GM18907 (cell line): ENCODE data around the gene STARD3.
"Not testable (repeated sequence)": the region's sequence is repeated elsewhere in the genome, so short reads cannot be mapped to it uniquely, and the experiment has no call there.

Experiments used
- ATAC-seq: cut with Tn5 transposase; IDR thresholded peaks from one replicate; pipeline ENCODE4 v1.9.1; 2021; ENCODE audit warnings: mild to moderate bottlenecking, moderate library complexity; ENCODE audit not compliant: unreplicated experiment

STARD3 gene

DNA sequence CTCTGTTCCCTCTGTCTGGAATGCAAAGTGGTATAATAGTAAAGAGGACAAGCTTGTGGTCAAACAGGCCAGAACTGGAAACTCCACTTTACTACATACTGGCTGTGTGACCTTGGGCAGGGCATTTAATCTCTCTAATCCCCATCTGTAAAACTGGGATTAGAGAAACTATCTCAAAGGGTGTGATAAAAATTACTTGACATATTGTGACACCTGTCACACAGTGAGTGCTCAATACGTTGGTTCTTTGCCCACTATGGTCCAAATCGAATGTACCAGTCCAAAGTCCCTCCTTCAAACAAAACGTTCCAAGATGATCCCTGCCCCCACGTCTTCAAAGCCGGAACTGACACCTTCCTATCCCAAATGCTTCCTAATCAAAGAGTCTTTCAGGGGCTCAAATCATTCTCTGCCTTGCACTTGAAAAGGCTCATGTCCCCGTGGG is 50.2 kb downstream of the STARD3 start:
- no peak for ATAC-seq

DNA sequence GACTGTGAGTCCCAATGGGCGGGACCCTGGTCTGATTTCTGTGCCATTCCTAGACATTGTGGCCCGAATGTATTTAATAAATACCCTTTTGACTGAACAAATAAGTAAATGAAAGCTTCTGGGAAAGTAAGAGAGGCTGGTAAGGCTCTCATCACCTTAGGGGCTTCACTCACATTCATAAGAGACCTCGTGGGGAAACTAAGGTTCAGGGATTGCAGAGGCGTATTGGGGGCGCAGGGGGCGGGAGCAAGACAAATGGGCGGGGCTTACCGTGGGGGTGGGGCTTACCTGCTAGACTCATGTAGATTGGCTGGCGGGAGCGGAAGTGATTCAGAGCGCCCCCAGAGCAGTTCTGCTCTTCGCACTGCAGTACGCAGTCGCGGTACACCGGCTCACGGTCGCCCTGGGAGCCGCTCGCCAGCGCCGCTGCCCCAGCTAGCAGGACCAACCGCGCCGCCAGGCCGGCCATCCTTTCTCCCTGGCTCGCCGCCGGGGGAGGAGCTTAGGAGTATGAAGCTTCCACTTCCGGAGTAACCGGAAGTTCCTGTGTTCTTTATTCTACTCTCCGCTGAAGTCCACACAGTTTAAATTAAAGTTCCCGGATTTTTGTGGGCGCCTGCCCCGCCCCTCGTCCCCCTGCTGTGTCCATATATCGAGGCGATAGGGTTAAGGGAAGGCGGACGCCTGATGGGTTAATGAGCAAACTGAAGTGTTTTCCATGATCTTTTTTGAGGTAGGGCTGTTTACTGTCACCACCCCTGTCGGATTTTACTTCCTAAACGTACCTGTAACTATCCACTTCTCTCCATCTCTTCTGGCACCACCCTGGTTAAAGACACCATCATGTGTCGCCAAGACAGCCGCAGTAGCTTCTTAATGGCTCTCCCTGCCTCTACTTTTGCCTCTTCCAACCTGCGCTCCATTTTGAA is 50.9 kb downstream of the STARD3 start, which contains the start of gene PGAP3:
Gene PGAP3, minus strand, starts transcription at position 512 of the 929 bp plus-strand sequence. Its CDS starts 43 bp downstream, at position 469.
- peak; percentile 81 for ATAC-seq

DNA sequence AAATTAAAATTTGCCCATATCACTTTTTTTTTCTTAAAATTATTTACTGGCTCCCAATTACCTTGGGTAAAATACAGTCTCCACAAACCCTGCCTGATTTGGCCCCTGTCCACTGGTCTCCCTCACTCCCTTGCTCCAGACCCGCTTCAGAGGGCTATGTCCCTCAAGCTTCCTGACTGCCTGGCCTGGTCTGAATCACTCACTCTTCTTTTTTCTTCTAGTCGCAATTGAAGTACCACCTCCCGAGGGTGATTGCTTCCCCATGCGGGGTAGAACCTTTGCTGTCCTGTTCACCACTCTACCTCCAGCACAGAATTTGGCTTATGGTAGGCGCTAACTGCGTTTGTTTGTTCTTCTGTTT is 51.5 kb downstream of the STARD3 start:
- ATAC-seq = no peak

DNA sequence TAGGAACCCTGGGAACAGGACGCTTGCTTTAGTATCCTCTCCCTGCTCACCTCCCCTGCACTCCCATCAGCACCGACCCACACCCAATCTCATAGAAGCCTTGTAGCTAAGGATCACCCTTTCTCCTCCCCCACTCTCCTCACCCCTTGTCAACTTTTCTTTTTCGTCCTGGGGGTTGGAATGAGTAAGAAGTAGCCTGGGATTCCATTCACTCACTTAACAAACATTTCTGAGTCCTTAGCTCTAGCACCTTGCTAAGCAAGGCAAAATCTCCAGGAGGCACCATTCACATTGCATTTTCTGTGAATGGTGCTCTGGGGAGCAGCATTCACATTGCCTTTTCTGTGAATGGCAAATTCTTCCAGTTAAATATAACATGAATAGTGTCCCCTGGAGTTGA is 52.0 kb downstream of the STARD3 start:
- no peak for ATAC-seq

DNA sequence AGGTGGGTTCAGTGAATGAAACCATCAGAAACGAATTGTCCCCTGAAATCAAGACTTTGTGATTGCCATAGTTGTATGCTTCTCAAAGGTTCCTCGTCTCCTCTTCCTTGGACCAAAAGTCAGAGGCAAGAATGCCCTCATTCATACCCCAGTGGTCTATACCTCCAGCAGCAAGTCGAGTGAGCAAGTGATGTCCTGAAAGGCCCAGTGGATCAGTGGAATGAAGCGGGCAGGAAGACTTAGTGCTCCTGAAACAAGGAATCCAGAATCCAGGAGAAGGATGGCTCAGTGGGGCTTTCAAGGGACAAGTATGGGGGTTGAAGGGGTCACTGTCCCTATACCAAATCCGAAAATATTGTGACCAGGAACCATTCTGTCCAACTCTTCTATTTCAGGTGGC is 57.6 kb downstream of the STARD3 start:
- no peak for ATAC-seq

DNA sequence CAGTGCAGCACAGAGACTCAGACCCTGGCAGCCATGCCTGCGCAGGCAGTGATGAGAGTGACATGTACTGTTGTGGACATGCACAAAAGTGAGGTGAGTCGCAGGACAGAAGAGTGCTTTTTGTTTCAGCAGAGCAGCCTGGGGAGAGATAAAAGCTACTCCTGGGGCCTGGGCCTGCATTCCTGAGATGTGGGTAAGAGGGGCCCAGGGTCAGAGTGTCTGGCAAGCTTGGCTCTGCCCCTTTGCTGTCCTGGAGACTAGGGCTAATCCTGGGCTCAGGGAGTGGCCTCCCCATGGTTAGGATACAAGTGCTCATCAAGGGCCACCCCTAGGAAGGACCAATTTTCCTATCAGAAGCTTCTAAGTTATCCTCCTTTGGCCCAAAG is 58.1 kb downstream of the STARD3 start:
- no peak for ATAC-seq

DNA sequence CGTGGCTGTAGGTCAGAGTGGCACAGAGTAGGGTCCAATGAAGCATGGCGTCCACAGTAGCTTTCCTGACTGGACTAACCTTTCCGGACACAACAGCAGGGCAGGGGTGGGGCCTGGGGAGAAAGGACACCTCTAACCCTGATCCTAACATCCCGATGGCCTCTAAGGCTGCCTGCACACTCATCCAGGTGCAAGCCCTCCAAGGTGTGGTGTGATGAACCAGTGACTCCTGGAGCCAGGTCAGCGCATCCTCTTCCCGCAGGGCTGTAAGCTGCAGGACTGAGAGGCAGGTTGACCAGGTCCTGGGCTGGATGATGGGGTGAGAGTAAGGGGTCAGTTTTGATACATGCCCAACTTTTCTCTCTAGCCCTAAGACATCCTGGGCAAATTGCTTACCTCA is 59.8 kb downstream of the STARD3 start:
- no peak for ATAC-seq

DNA sequence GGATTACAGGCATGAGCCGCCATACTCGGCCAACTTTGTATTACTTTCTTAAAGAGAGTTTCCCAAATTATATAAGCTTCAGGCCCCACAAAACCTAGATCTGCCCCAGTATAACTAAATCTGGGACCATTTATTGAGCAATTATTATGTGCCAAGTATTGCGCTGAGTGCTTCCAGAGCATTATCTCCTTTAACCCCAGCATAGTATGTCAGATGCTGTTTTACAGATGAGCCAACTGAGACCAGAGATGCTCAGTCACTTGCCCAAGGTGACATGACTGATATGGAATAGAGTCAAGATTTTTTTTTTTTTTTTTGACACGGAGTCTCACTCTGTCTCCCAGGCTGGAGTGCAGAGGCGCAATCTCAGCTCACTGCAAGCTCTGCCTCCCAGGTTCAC is 61.0 kb downstream of the STARD3 start:
- ATAC-seq = no peak

DNA sequence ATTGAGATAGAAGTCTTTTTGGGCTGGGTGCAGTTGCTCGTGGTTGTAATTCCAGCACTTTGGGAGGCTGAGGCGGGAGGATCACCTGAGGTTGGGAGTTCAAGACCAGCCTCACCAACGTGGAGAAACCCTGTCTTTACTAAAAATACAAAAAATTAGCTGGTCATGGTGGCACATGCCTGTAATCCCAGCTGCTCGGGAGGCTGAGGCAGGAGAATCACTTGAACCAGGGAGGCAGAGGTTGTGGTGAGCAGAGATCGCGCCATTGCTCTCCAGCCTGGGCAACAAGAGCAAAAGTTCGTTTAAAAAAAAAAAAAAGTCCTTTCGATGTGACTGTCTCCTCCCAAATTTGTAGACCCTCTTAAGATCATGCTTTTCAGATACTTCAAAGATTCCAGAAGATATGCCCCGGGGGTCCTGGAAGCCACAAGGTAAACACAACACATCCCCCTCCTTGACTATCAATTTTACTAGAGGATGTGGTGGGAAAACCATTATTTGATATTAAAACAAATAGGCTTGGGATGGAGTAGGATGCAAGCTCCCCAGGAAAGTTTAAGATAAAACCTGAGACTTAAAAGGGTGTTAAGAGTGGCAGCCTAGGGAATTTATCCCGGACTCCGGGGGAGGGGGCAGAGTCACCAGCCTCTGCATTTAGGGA is 62.3 kb downstream of the STARD3 start:
- not testable (repeated sequence) for ATAC-seq

DNA sequence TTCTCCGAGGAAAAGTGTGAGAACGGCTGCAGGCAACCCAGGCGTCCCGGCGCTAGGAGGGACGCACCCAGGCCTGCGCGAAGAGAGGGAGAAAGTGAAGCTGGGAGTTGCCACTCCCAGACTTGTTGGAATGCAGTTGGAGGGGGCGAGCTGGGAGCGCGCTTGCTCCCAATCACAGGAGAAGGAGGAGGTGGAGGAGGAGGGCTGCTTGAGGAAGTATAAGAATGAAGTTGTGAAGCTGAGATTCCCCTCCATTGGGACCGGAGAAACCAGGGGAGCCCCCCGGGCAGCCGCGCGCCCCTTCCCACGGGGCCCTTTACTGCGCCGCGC is 62.8 kb downstream of the STARD3 start, which contains the start of gene ERBB2:
Gene ERBB2, plus strand, starts transcription at position 247 of the 330 bp plus-strand sequence. CDS start 175 bp downstream, outside the sequence.
- no peak for ATAC-seq

DNA sequence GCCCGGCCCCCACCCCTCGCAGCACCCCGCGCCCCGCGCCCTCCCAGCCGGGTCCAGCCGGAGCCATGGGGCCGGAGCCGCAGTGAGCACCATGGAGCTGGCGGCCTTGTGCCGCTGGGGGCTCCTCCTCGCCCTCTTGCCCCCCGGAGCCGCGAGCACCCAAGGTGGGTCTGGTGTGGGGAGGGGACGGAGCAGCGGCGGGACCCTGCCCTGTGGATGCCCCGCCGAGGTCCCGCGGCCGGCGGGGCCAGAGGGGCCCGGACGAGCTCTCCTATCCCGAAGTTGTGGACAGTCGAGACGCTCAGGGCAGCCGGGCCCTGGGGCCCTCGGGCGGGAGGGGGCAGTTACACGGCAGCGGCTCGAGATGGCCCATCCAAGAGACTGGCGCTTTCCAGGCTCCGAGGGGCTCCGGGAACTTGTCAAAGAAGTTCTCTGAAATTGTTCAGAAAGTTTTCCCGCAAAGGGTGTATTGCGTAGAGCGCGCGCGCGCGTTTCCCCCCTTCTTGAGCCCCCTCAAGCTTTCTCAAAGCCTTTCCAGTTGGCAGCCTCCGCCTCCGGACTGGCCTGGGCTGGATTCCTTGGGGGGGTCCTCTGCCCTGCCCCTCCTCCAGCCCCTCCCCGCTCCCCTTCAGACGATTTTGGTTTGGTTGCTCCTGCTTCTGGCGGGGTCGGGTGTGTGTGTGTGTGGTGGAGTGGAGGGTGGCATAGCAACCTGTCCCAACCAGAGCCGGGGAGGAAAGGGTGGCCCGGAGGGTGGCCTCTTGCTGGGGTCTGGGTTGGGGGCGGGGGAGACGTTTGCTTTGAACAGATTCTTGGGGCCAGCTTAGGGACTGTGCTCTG is 63.4 kb downstream of the STARD3 start:
- no peak for ATAC-seq

DNA sequence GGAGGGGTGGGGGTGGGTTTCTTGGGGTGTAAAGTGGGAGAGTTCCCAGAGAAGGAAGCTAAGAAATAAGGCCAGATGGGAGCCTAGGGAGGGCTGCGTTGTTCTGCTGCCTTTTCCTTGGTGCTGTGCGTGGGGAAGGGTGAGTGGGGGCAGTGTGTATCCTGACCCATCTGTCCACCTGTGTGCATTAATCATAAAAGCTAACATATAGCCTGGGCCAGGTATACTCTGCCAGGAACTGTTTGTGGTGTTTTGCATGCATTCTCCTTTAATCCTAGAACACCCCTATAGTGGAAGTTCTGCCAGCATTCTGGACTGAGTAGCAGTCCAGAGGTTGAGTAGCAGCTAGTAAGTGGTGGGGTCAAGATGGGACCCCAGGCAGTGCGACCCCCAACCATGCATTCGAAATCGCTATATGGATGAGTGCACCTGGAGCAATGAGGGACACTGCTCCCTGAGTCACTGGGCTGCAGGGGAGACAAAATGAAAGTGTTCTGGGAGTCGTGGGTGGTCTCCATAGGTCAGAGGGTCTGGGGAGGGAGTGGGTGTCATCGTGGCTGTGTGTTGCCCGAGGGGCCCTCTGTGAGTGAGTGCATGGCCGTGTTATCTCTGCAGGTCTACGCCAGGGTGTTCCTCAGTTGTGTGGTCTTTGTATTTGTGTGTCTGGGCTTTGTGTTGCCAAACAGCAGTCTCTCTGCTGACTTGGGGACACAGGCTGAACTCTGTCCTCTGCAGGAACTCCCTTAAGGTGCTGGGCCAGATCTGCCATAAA is 64.3 kb downstream of the STARD3 start:
- no peak for ATAC-seq

DNA sequence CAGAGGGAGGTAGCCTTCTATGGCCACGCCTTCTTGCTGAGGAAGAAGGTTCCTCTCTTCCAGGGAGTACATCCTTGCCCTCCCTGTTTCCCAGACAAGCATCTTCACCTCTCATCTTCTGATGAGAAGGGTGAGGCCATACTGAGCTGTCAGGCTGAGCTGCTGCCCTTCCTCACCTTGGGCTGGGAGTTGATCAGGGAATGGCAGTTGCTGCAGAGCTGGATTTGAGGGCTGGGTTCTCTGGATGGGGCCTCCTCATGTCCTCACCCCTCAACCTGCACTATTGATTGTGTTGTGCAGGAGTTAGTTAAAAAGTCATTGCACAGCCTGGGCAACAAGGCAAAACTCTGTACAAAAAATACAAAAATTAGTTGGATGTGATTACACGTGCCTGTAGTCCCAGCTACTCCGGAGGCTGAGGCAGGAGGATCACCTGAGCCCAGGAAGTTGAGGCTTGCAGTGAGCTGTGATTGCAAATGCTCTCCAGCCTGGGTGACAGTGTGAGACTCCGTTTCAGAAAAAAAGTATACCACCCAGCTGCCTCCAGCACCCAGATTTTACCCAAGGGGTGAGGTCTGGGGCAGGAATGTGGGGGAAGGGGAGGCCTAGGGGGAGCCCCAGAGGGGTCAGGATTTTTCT is 65.0 kb downstream of the STARD3 start:
- ATAC-seq = no peak

DNA sequence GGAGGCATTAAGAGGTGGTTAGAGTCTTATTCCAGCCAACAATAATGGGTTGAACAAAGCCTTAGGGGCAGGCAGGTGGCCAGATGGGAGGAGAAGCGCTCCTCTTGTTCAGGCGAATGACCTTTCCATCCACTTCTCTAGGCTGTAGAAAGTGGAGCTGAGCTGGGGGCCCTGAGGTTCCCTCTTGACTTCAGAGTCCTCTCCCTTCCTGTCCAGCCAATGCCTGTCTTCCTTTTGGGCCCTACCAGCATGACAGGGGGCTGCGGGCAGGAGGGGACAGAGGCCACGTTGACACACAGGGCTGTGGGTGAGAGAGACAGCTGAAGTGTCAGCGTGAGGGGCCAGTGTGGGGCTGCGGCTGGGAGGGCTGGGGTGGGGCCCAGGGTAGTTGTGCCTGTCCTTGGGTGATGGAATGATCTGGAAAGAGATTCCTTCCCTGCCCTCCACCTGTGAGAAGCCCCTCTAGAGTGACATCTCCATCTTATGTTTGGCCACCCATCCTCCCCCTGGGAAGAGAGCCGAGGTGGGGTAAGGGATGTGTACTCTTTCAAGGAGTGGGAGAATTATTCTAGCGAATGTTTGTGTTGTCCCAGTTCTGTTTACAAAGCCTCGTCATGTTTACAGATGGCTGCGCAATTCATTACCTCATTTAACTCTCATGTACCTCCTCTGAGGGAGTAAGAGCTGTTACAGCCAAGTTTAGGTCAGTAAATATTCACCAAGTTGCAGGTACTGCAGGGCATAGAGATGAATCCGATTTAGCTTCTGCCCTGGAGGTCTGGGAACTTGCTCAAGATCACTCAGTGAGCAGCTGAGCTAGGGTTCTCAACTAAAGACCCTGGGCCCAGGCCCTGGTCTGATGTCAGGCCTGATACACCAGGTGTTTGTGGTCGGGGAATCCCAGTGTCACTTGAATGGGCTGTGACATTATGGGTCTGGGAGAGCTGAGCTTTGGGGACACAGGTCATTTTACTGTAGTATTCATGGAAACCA is 66.3 kb downstream of the STARD3 start:
- no peak for ATAC-seq

DNA sequence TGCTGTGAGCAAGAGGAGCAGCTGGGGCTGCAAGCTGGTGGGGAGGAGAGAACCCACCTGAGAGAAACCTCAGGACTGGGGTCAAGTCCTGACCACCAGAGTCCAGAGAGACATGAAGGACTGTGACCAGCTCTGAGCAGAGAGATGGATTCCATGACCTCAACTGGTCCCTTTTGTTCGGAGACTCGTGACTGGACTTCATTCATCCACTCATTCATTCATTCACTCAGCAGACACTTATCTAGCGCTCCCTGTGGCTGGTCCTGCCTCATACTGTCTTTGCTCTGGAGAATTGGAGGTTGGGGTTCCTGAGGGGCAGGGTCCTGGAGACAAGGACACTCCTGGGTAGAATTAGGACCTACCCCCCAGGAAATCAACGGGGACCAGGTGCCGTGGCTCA is 67.0 kb downstream of the STARD3 start:
- ATAC-seq = no peak

DNA sequence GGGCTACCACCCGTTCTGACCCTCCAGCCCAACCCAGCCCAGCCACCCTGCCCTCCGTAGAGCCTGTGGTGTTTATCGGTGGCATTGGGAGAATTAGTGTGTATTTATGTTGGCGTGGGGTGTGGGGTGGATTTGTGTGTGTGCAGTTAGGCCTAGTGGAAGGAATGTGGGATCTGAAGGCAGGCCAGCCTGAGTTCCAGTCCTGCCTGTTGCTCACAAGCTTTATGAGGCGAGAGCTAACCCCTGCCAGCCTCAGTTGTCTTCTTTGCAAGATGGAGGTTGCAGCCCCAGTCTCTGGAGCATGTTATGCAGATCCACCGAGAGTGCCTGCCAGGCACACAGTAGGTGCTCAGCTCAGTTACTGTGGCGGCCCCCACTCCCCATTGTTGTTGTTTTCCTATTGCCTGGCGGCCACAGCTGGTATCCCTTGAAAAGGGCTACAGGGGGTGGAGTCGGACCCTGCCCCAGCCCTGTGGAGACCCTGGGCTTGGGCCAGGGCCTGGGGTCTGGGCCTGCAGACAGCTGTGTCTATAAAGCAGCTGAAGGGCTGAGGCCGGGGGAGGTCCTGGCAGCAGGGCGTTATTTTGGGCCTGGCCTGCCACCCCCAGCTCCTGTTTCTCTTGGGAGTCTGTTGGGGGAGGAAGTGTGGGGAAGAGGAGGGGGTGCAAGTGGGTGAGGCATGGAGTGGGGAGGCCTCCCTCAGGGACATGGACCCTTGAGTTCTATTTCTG is 68.0 kb downstream of the STARD3 start:
- no peak for ATAC-seq

DNA sequence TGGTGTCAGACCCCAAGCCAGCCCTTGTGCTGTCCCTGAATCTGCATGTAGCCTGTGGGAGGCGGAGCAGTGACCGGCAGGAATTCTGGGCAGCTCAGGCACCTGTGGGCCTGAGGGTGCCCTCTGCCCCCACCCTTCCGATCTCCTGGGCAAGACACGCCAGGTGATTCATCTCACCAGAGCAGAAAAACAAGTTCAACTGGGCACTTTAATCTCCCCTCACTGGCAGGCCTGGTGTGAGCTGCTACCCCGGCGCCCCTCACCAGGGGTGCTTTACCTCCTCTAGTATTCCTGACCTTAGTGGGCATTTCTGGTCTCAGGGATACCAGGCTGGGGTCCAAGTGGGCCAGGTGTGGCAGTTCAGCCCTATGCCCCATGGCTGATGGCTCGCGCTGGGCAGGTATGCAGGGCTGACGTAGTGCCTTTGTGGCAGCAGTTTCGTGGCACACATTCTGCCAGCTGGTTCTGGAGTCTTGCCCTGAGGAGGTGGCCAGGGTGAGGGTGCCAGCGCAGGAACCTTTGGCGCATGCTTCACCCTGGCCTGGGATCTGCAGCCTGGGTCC is 68.9 kb downstream of the STARD3 start:
- ATAC-seq = no peak

DNA sequence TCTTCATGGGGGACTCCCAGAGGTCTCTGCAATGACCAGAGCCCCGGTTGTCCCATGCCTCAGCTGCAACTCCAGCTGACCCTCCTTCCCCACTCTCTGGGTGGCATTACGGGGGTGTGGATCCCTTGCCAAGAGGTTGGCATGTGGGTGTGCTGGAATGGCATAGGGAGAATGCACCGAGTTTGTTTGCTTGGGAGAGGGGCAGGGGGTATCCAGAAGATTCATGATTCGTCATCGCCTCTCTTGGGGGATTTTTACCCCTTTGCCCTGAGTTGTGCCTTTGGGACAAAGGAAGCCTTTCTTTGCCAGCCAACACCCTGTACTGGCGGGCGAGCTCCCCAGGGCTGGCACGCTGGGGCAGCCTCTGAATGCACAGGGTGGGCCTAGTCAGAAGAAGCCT is 69.4 kb downstream of the STARD3 start:
- no peak for ATAC-seq
